Loucy (cell line): ENCODE data around the gene LAPTM4A.

ENCODE experiments used
- CTCF ChIP-seq: fragments of 200-600 bp; sonication (generic); conservative IDR thresholded peaks from 2 replicates; pipeline ENCODE4 v1.5.1; 2014; ENCODE audit warnings: mild to moderate bottlenecking, antibody characterized with exemption, low read length
- EZH2phosphoT487 ChIP-seq: fragments of 200-600 bp; IDR thresholded peaks from 2 replicates; pipeline ENCODE4 v1.6.1; 2018; ENCODE audit warnings: antibody characterized with exemption, mild to moderate bottlenecking, moderate library complexity, borderline replicate concordance

- TF ChIP-seq CTCF (peak; percentile 72), EZH2phosphoT487 (no peak)
These were observed 35.8 kb downstream of the LAPTM4A start for GRCh38 chr2:20015482-20016083.
